Ishikawa (cell line): Measurements from ENCODE around the gene THRB.

Source experiments
- CEBPB ChIP-seq: IDR thresholded peaks from 2 replicates; pipeline ENCODE4 v1.6.1; 2012
- CREB1 ChIP-seq: IDR thresholded peaks from 2 replicates; pipeline ENCODE4 v1.6.1; 2012; ENCODE audit warnings: low read depth
- EGR1 ChIP-seq: IDR thresholded peaks from 2 replicates; pipeline ENCODE4 v1.6.1; 2012
- EP300 ChIP-seq: IDR thresholded peaks from 2 replicates; pipeline ENCODE4 v1.6.1; 2012; ENCODE audit warnings: borderline replicate concordance
- FOXM1 ChIP-seq: IDR thresholded peaks from 2 replicates; pipeline ENCODE4 v1.6.1; 2012; ENCODE audit warnings: low read depth, borderline replicate concordance
- NFIC ChIP-seq: IDR thresholded peaks from 2 replicates; pipeline ENCODE4 v1.6.1; 2012
- RAD21 ChIP-seq: IDR thresholded peaks from 2 replicates; pipeline ENCODE4 v1.6.1; 2012; ENCODE audit warnings: low read depth
- REST ChIP-seq: IDR thresholded peaks from 2 replicates; pipeline ENCODE4 v1.6.1; 2012; ENCODE audit warnings: low read depth, mild to moderate bottlenecking
- TAF1 ChIP-seq: IDR thresholded peaks from 2 replicates; pipeline ENCODE4 v1.6.1; 2012; ENCODE audit warnings: low read depth, mild to moderate bottlenecking
- TCF12 ChIP-seq: IDR thresholded peaks from 2 replicates; pipeline ENCODE4 v1.6.1; 2012; ENCODE audit warnings: low read depth
- TEAD4 ChIP-seq: IDR thresholded peaks from 2 replicates; pipeline ENCODE4 v1.6.1; 2012
- YY1 ChIP-seq: IDR thresholded peaks from 2 replicates; pipeline ENCODE4 v1.6.1; 2012; ENCODE audit warnings: low read depth
- ZBTB7A ChIP-seq: IDR thresholded peaks from 2 replicates; pipeline ENCODE4 v1.6.1; 2012; ENCODE audit warnings: low read depth
- TF ChIP-seq, protein P1 (sequence below): IDR thresholded peaks from 2 replicates; pipeline ENCODE4 v1.6.1; 2012
- TF ChIP-seq, protein P2 (sequence below): IDR thresholded peaks from 2 replicates; pipeline ENCODE4 v1.6.1; 2012

THRB gene

GRCh38 chr3:24341668-24342067 lies 153.0 kb downstream of the THRB start:
- no peak for TF ChIP-seq CEBPB
- no peak for TF ChIP-seq REST
- no peak for TF ChIP-seq TCF12
- TF ChIP-seq EP300, result no peak
- TF ChIP-seq CREB1, result no peak
- no peak for TF ChIP-seq TAF1
- TF ChIP-seq, protein P1, sequence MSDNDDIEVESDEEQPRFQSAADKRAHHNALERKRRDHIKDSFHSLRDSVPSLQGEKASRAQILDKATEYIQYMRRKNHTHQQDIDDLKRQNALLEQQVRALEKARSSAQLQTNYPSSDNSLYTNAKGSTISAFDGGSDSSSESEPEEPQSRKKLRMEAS, result no peak
- no peak for TF ChIP-seq EGR1
- no peak for TF ChIP-seq ZBTB7A
- no peak for TF ChIP-seq FOXM1
- TF ChIP-seq, protein P2, sequence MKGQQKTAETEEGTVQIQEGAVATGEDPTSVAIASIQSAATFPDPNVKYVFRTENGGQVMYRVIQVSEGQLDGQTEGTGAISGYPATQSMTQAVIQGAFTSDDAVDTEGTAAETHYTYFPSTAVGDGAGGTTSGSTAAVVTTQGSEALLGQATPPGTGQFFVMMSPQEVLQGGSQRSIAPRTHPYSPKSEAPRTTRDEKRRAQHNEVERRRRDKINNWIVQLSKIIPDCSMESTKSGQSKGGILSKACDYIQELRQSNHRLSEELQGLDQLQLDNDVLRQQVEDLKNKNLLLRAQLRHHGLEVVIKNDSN, result no peak
- no peak for TF ChIP-seq YY1

GRCh38 chr3:24340966-24341365 lies 153.7 kb downstream of the THRB start:
- TF ChIP-seq FOXM1 (no peak), RAD21 (no peak), CEBPB (no peak), TCF12 (no peak), CREB1 (no peak)

- TF ChIP-seq CEBPB (no peak), NFIC (no peak), EP300 (no peak), RAD21 (no peak)
- TF ChIP-seq, protein P2, result no peak
- TF ChIP-seq, protein P1, result no peak
These were observed 154.5 kb downstream of the THRB start for GRCh38 chr3:24340161-24340560.

GRCh38 chr3:24339266-24339825 lies 155.3 kb downstream of the THRB start:
- no peak for TF ChIP-seq EP300
- TF ChIP-seq CREB1, result no peak
- TF ChIP-seq, protein P1, result no peak
- TF ChIP-seq TCF12, result no peak
- no peak for TF ChIP-seq FOXM1
- no peak for TF ChIP-seq EGR1
- no peak for TF ChIP-seq NFIC
- TF ChIP-seq RAD21, result no peak
- TF ChIP-seq CEBPB, result no peak
- TF ChIP-seq ZBTB7A, result no peak

- TF ChIP-seq TAF1 (no peak), REST (no peak), RAD21 (no peak), FOXM1 (no peak), YY1 (no peak), NFIC (no peak), CEBPB (no peak), CREB1 (no peak), TCF12 (no peak), TEAD4 (no peak), EGR1 (no peak)
- TF ChIP-seq, protein P2, result no peak
These were observed 156.1 kb downstream of the THRB start for GRCh38 chr3:24338409-24339130.

GRCh38 chr3:24336101-24336500 lies 158.5 kb downstream of the THRB start:
- TF ChIP-seq ZBTB7A (no peak), NFIC (no peak), TCF12 (no peak), CEBPB (no peak), RAD21 (no peak), FOXM1 (no peak), CREB1 (no peak), REST (no peak), YY1 (no peak), TAF1 (no peak), EP300 (no peak), TEAD4 (no peak), EGR1 (no peak)
- TF ChIP-seq, protein P2, result no peak
- TF ChIP-seq, protein P1, result no peak
